RWPE1 (cell line): ENCODE results near the gene FSTL4.

ENCODE experiments used
- CTCF ChIA-PET: fragments of 350-600 bp; sonication (Branson Sonifier 250); formaldehyde crosslinking; extraction: SDS; loops from one replicate; lab custom pipeline; 2021; lab: Yijun Ruan, JAX
- POLR2A ChIA-PET: fragments of 400-600 bp; formaldehyde crosslinking; extraction: SDS; loops from one replicate; lab custom pipeline; 2020; ENCODE audit warnings: antibody characterized with exemption; ENCODE audit not compliant: low non-redundant PET; lab: Yijun Ruan, JAX
- DNase-seq: peaks from one replicate; pipeline ENCODE4 v3.0.0; 2012; ENCODE audit warnings: low spot score
- H3K27ac ChIP-seq: fragments of 450-650 bp; 2 replicates; pipeline ENCODE4 v1.5.1; 2017
- CTCF ChIP-seq: fragments of 450-650 bp; conservative IDR thresholded peaks from 2 replicates; pipeline ENCODE4 v1.5.1; 2017; ENCODE audit warnings: low read depth, mild to moderate bottlenecking

Gene FSTL4

GRCh38 chr5:133338504-133339355 lies 273.6 kb downstream of the FSTL4 start:
- ChIA-PET POLR2A (no interaction called here), CTCF (interaction anchor here (0.8 kb wide), 1 partner anchor 22 kb away, joined by 3 read pairs; no protein-coding TSS in a partner anchor)
- H3K27ac ChIP-seq: no peak overlapping the region
- DNase-seq: no peak
- TF ChIP-seq CTCF: no peak

GRCh38 chr5:133337795-133338445 lies 274.4 kb downstream of the FSTL4 start:
- POLR2A ChIA-PET: no interaction called here
- TF ChIP-seq CTCF: no peak
- CTCF ChIA-PET: interaction anchor here (0.7 to 0.8 kb wide), 2 partner anchors 23 to 217 kb away, joined by 3 to 5 read pairs; no protein-coding TSS in a partner anchor
- no peak for DNase-seq
- H3K27ac ChIP-seq: no peak overlapping the region

GRCh38 chr5:133336969-133337410 lies 275.4 kb downstream of the FSTL4 start:
- no peak for DNase-seq
- POLR2A ChIA-PET: no interaction called here
- TF ChIP-seq CTCF: no peak
- no peak overlapping the region for H3K27ac ChIP-seq
- CTCF ChIA-PET: interaction anchor here (0.7 kb wide), 1 partner anchor 216 kb away, joined by 5 read pairs; no protein-coding TSS in a partner anchor

- no peak for TF ChIP-seq CTCF
- ChIA-PET POLR2A (no interaction called here), CTCF (no interaction called here)
- no peak for DNase-seq
- H3K27ac ChIP-seq: no peak overlapping the region
Observed at GRCh38 chr5:133336121-133336968, 276.0 kb downstream of the FSTL4 start.

GRCh38 chr5:133334796-133335639 lies 277.3 kb downstream of the FSTL4 start:
- DNase-seq: no peak
- H3K27ac ChIP-seq: no peak overlapping the region
- ChIA-PET POLR2A (no interaction called here), CTCF (interaction anchor here (0.6 kb wide), 1 partner anchor 241 kb away, joined by 3 read pairs; no protein-coding TSS in a partner anchor)
- no peak for TF ChIP-seq CTCF
